Activated B cell treated with CpG ODN at 0.5 μM for 24 hours (primary cell): Measurements from ENCODE around the gene CCDC178. TPM values are rescaled to one million over a fixed set of nuclear protein-coding genes. Genes with fewer than 3 reads are reported as not detected.
A peak's percentile ranks its signal among the peaks of the same experiment; 100 is the strongest.

Experiments
- ATAC-seq: fragments of 200-7000 bp; cut with Tn5 transposase; one replicate; pipeline ENCODE4 v1.10.0; 2021; ENCODE audit warnings: low read depth, mild to moderate bottlenecking, moderate library complexity
- CTCF ChIA-PET: fragments of 350-600 bp; sonication (Branson Sonifier 250); formaldehyde crosslinking; loops from one replicate; lab custom pipeline; 2021; ENCODE audit warnings: antibody characterized with exemption; lab: Charles Lee
- POLR2A ChIA-PET: fragments of 350-600 bp; sonication (Branson Sonifier 250); formaldehyde crosslinking; loops from one replicate; lab custom pipeline; 2021; ENCODE audit warnings: antibody characterized with exemption; lab: Charles Lee
- DNase-seq: peaks from one replicate; pipeline ENCODE4 v3.0.0; 2022
- H3K27ac Mint-ChIP-seq: one replicate; pipeline ENCODE4 v1.8.0; 2020; ENCODE audit warnings: mixed read lengths
- H3K27me3 Mint-ChIP-seq: one replicate; pipeline ENCODE4 v1.8.0; 2021; ENCODE audit warnings: mixed read lengths
- H3K36me3 Mint-ChIP-seq: one replicate; pipeline ENCODE4 v1.8.0; 2021; ENCODE audit warnings: low read depth, mixed read lengths
- H3K4me1 Mint-ChIP-seq: one replicate; pipeline ENCODE4 v1.8.0; 2021; ENCODE audit warnings: mixed read lengths
- H3K4me3 Mint-ChIP-seq: one replicate; pipeline ENCODE4 v1.8.0; 2020; ENCODE audit warnings: mild to moderate bottlenecking, mixed read lengths
- H3K9me3 Mint-ChIP-seq: one replicate; pipeline ENCODE4 v1.8.0; 2020; ENCODE audit warnings: mixed read lengths
- intact Hi-C: fragments of 100-400 bp; cut with micrococcal nuclease; formaldehyde crosslinking; loops from one replicate; pipeline ENCODE4 v1.15.1; 2024
- total RNA-seq: library from RNA; stranded (reverse); gene quantifications from 2 replicates; pipeline ENCODE4 v1.2.3, GENCODE V29; 2022
- TF ChIP-seq, protein P1 (sequence below): fragments of 200-600 bp; IDR thresholded peaks from one replicate; pipeline ENCODE4 v1.8.0; 2022; ENCODE audit warnings: antibody characterized with exemption, mild to moderate bottlenecking

The CCDC178 gene
- total RNA-seq, 1 donor from 2014 or later = not detected

DNA sequence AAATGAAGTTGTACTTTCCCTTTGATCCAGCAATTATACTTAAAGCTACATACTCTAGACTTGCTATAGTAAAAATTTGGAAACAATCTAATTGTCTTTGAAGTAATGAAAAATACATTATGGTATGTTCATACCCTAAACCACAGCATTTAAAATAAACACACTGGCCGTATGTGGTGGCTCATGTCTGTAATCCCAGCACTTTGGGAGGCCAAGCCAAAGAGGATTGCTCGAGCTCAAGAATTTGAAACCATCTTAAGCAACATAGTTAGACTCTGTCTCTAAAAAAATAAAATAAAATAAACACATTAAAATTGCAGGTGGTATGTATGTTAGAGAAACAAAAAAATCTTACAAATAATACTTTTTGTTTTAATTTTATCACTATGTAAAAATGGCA, 459.6 kb downstream of the CCDC178 start:
- no peak for ATAC-seq
- ChIA-PET CTCF (no interaction called here), POLR2A (no interaction called here)
- Mint-ChIP-seq H3K36me3 (no peaks in the 10 kb centered on the region), H3K4me1 (no peaks in the 10 kb centered on the region), H3K4me3 (no peak overlapping the region), H3K27ac (no peak overlapping the region), H3K27me3 (peaks cover 2% of the 10 kb centered on the region), H3K9me3 (no peaks in the 10 kb centered on the region)
- intact Hi-C loops = no loop called here
- DNase-seq = no peak
- TF ChIP-seq, protein P1, sequence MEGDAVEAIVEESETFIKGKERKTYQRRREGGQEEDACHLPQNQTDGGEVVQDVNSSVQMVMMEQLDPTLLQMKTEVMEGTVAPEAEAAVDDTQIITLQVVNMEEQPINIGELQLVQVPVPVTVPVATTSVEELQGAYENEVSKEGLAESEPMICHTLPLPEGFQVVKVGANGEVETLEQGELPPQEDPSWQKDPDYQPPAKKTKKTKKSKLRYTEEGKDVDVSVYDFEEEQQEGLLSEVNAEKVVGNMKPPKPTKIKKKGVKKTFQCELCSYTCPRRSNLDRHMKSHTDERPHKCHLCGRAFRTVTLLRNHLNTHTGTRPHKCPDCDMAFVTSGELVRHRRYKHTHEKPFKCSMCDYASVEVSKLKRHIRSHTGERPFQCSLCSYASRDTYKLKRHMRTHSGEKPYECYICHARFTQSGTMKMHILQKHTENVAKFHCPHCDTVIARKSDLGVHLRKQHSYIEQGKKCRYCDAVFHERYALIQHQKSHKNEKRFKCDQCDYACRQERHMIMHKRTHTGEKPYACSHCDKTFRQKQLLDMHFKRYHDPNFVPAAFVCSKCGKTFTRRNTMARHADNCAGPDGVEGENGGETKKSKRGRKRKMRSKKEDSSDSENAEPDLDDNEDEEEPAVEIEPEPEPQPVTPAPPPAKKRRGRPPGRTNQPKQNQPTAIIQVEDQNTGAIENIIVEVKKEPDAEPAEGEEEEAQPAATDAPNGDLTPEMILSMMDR = no peak

DNA sequence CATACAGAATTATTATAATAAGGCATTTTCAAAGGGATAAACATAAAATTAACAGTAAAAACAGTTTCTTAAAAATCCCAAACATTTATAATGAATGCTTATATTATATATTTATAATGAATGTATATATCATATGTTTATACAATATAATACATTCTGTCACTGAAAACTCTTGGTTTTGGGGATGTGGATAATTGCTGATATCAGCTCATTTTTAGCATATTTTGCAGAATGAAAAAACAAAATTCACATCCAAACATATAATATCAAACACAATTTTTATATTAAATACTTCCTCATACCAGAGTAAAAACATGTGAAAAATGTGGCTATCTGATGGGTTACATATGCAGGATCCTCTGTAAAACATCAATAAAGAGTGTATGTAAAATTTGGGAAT, 465.0 kb downstream of the CCDC178 start:
- Mint-ChIP-seq H3K27me3 (peaks cover 7% of the 10 kb centered on the region), H3K27ac (no peak overlapping the region), H3K36me3 (no peaks in the 10 kb centered on the region), H3K4me1 (peaks cover 7% of the 10 kb centered on the region), H3K4me3 (no peak overlapping the region), H3K9me3 (no peaks in the 10 kb centered on the region)
- ChIA-PET POLR2A (no interaction called here), CTCF (no interaction called here)
- DNase-seq = no peak
- no peak for ATAC-seq
- intact Hi-C loops = no loop called here
- TF ChIP-seq, protein P1 = no peak

DNA sequence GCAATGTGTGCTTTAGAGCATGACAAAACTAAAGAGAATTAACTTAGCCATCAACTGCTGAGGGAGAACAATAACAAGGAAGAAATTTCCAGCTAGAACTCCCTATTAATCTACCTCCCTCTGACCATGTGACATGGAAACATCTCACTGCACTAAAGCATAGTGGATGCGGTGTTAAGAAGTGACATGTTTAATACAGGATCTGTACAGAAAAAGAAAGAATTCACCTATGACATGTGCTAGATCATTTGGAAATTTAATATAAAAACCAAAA, 465.4 kb downstream of the CCDC178 start:
- Mint-ChIP-seq H3K27ac (no peak overlapping the region), H3K4me3 (no peak overlapping the region), H3K9me3 (no peaks in the 10 kb centered on the region), H3K36me3 (no peaks in the 10 kb centered on the region), H3K4me1 (peaks cover 7% of the 10 kb centered on the region), H3K27me3 (peaks cover 7% of the 10 kb centered on the region)
- ChIA-PET POLR2A (no interaction called here), CTCF (no interaction called here)
- no peak for ATAC-seq
- intact Hi-C loops = no loop called here
- TF ChIP-seq, protein P1 = no peak
- DNase-seq = no peak

DNA sequence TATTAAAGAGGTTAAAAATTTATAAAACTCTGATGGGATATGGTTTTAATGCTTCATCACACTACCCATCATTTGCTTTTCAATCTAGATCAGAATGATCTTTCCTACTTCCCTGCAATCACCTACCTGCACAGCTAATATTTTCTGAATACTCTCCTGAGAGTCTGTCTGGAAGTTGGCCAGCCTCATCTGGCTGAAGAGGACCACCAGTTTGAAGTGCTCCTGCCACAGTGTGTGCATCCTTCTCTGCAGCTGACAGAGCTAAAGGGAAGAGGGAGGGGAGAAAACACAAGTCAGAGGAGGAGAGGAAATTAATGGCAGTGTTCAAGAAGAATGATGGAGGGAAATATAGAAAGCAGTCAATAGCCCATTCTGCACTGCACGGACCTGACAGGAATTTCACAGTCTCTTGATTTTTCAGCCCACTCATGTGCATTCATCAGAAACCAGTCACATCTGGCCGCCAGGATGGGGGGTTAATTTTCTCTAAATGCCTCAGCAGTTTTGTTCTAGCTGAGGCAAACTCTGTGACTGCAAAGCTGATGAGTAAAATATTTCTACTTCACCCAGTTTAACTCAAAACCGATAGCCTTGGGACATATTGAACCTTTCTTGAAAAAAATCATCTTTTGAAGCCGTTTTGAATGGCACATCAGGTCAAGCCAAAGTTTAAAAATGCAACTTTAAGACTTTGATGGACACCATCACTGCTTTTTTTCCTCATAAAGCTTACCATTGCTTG, 465.9 kb downstream of the CCDC178 start:
- DNase-seq (no peak), ATAC-seq (peak; percentile 50)
- TF ChIP-seq, protein P1 = no peak
- Mint-ChIP-seq H3K27ac (no peak overlapping the region), H3K9me3 (no peaks in the 10 kb centered on the region), H3K27me3 (peaks cover 7% of the 10 kb centered on the region), H3K4me1 (peaks cover 7% of the 10 kb centered on the region), H3K36me3 (no peaks in the 10 kb centered on the region), H3K4me3 (no peak overlapping the region)
- ChIA-PET POLR2A (no interaction called here), CTCF (no interaction called here)
- intact Hi-C loops = loop anchor here (5.0 kb wide), 1 partner anchor 52 kb away; no protein-coding TSS in a partner anchor

DNA sequence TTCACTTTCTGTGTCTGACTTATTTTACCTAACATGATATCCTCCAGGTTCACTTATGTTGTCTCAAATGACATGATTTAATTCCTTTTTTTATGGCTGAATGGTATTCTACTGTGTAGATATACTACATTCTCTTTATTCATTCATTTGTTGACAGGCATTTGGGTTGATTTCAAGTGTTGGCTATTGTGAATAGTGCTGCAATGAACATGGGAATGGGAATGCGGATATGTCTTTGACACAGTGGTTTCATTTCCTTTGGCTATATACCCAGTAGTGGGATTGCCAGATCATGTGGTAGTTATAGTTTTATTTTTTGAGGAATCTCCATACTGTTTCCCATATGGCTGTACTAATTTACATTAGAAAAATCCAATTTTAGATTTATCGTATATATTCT, 472.3 kb downstream of the CCDC178 start:
- TF ChIP-seq, protein P1 = no peak
- H3K27me3 Mint-ChIP-seq = peaks cover 9% of the 10 kb centered on the region
- ChIA-PET CTCF (no interaction called here), POLR2A (no interaction called here)
- no peak overlapping the region for H3K27ac Mint-ChIP-seq
- no peaks in the 10 kb centered on the region for H3K4me1 Mint-ChIP-seq
- no peaks in the 10 kb centered on the region for H3K36me3 Mint-ChIP-seq
- H3K4me3 Mint-ChIP-seq = no peak overlapping the region
- ATAC-seq (no peak), DNase-seq (no peak)
- intact Hi-C loops = no loop called here
- H3K9me3 Mint-ChIP-seq = no peaks in the 10 kb centered on the region
